ENCODE results near the gene KLF12.
A peak's percentile ranks its signal among the peaks of the same experiment; 100 is the strongest.

The KLF12 gene

DNA sequence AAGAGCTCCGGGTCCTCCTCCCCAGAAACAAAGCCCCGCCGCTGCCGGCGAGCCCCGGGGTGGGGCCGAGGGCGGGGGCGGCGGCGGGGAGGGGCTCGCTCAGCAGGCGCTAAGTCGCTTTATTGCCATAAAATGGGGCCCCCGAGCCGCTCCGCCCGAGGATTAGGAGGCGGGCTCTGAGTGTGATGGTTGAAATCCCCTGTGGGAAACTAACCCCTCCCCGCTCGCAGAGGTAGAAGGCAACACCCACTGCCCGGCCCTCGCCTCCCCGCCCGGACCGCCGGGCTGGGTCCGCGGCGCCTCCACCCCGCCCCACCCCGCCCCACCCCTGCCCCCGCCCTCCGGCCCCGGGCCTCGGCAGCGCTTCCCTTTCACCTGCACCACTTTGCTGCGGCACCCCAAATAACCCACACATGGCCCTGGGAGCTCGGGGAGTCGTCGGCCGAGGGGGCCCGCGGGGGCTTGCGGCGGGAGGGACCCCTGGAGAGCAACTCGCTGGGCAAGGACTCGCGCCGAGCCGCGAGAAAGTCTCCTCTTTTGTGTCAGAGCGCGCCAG is at the start of gene KLF12:
KLF12 (minus strand) TSS at position 184 of the 556 bp plus-strand sequence.
- H3K4me3 Mint-ChIP-seq = peak within 1 kb of the TSS; percentile 87
- H3K27ac Mint-ChIP-seq = no peak within 1 kb of the TSS

DNA sequence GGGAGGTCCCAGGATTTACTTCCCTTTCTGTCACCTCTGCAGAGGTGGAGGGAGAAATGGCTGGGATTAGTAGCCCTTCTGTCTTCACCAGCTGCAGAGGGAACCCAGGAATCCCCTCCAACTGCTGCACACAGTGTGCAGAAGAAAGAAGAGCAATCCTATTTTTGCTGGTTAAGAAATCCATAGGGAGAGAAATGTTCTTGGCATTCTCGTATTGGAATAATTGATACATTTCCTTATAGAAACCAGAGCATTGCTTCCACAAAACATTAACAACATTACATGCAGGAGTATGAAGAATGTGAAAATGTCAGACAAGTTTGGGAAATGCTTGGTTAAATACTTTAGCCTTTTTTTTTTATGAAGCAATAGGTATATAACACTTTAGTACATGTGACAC is 48.3 kb upstream of the KLF12 start:
- ATAC-seq = no peak
- Mint-ChIP-seq H3K4me1 (no peaks in the 10 kb centered on the region), H3K27me3 (no peaks in the 10 kb centered on the region), H3K4me3 (no peak overlapping the region), H3K36me3 (no peaks in the 10 kb centered on the region), H3K27ac (no peak overlapping the region), H3K9me3 (peaks cover 3% of the 10 kb centered on the region)

More for the DNA sequence above, at the start of gene KLF12:
- no peaks in the 10 kb centered on the region for H3K9me3 Mint-ChIP-seq
- no peaks in the 10 kb centered on the region for H3K27me3 Mint-ChIP-seq
- H3K4me1 Mint-ChIP-seq = peaks cover 32% of the 10 kb centered on the region
- ATAC-seq = peak; percentile 87
- H3K36me3 Mint-ChIP-seq = no peaks in the 10 kb centered on the region

DNA sequence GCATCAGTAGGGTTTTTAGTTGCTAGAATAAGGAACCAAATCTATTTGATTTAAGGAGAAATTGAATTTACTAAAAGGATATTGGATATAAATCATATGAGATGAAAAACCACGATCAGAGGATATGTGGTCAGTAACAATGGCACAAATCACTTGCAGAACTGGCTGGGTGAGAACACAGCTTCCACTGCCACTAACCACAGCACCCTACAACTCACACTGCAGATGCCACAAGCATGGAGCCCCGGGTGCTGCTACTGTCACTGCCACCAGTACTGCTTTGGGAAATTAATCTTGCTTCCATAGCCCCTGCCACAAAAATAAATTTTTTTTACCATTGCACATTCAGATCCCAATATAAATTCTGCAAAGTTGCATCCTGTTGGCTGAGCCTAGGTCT is 40.6 kb upstream of the KLF12 start:
- H3K36me3 Mint-ChIP-seq = no peaks in the 10 kb centered on the region

GRCh38 chr13:74173822-74174221 is 39.6 kb upstream of the KLF12 start:
- no peaks in the 10 kb centered on the region for H3K4me1 Mint-ChIP-seq
- no peak overlapping the region for H3K27ac Mint-ChIP-seq
- H3K27me3 Mint-ChIP-seq = peaks cover 7% of the 10 kb centered on the region
- no peak for ATAC-seq
- H3K9me3 Mint-ChIP-seq = no peaks in the 10 kb centered on the region
- no peaks in the 10 kb centered on the region for H3K36me3 Mint-ChIP-seq
- H3K4me3 Mint-ChIP-seq = no peak overlapping the region

More for the DNA sequence above, 40.6 kb upstream of the KLF12 start:
- no peak for ATAC-seq
- peaks cover 7% of the 10 kb centered on the region for H3K27me3 Mint-ChIP-seq
- no peaks in the 10 kb centered on the region for H3K4me1 Mint-ChIP-seq
- no peak overlapping the region for H3K27ac Mint-ChIP-seq
- no peak overlapping the region for H3K4me3 Mint-ChIP-seq
- no peaks in the 10 kb centered on the region for H3K9me3 Mint-ChIP-seq

DNA sequence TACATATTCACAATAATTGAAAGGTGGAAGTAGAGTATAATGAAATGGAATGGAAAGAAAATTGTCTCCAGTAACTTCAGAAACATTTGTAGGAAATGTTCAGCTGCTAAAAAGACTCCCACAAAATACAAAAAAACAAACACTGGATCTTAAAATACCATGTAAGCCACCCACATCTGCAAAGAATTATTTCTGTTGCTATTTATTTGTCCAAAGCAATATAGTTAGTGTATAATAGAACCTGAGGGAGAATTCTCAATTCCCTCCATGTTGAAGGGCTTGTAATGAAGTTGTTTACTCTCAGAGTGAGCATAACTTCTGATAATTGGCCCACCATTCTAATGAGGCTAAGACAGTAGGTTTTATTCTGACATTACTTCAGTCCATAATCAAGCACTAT is 37.4 kb upstream of the KLF12 start:
- ATAC-seq = no peak
- H3K4me1 Mint-ChIP-seq = no peaks in the 10 kb centered on the region
- H3K9me3 Mint-ChIP-seq = no peaks in the 10 kb centered on the region
- no peaks in the 10 kb centered on the region for H3K36me3 Mint-ChIP-seq
- no peak overlapping the region for H3K4me3 Mint-ChIP-seq
- H3K27ac Mint-ChIP-seq = no peak overlapping the region
- peaks cover 22% of the 10 kb centered on the region for H3K27me3 Mint-ChIP-seq

DNA sequence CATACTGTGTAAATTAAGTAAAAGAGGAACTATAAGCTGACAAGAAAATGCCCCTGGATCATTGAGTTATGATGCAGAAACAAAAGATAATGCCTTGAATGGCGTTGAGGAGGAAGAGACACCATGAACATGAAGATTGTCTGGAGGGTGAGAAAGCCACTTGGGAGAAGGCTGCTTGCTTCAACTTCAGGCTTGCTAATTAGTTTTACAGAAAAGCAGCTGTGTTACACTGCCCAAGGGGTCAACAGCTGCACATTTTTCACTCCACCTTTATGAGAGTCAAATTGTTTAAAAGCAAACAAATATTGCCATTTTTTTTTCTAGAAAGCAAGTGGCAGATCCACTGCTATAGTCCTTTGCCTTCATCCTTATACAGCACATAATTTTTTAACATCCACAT is 35.5 kb upstream of the KLF12 start:
- H3K4me1 Mint-ChIP-seq = no peaks in the 10 kb centered on the region
- H3K36me3 Mint-ChIP-seq = no peaks in the 10 kb centered on the region
- no peak for ATAC-seq
- no peaks in the 10 kb centered on the region for H3K9me3 Mint-ChIP-seq
- peaks cover 17% of the 10 kb centered on the region for H3K27me3 Mint-ChIP-seq
- H3K27ac Mint-ChIP-seq = no peak overlapping the region
- no peak overlapping the region for H3K4me3 Mint-ChIP-seq

DNA sequence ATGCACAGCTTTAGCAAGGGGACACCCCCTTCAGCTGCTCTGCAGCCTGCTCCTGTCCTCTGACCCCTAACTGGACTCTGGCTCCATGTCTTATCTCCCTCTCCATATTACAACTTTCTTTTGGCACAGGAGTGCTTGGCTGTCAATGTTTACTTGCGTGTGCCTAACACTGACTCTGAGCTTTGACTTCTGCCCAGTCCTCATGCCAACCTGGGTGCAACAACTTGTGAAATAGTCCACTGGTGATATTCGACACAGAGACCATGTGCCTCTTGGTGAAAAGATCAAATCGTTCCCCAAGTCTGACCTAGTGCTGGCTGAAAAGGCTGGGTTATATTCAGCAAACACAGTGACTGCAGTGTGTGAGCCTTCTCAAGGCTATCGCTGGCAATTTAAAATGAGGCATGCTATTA is 34.1 kb upstream of the KLF12 start:
- Mint-ChIP-seq H3K4me3 (no peak overlapping the region), H3K9me3 (no peaks in the 10 kb centered on the region), H3K4me1 (no peaks in the 10 kb centered on the region), H3K27me3 (peaks cover 17% of the 10 kb centered on the region), H3K27ac (no peak overlapping the region), H3K36me3 (no peaks in the 10 kb centered on the region)
- no peak for ATAC-seq

GRCh38 chr13:74166261-74167004 is 32.2 kb upstream of the KLF12 start:
- Mint-ChIP-seq H3K4me3 (no peak overlapping the region), H3K27me3 (peaks cover 17% of the 10 kb centered on the region), H3K9me3 (no peaks in the 10 kb centered on the region), H3K36me3 (no peaks in the 10 kb centered on the region), H3K27ac (no peak overlapping the region), H3K4me1 (peaks cover 7% of the 10 kb centered on the region)
- no peak for ATAC-seq

GRCh38 chr13:74162782-74163181 is 28.6 kb upstream of the KLF12 start:
- H3K4me1 Mint-ChIP-seq = peaks cover 14% of the 10 kb centered on the region
- H3K27ac Mint-ChIP-seq = no peak overlapping the region
- no peaks in the 10 kb centered on the region for H3K9me3 Mint-ChIP-seq
- no peak for ATAC-seq
- H3K36me3 Mint-ChIP-seq = no peaks in the 10 kb centered on the region
- H3K27me3 Mint-ChIP-seq = peaks cover 17% of the 10 kb centered on the region
- H3K4me3 Mint-ChIP-seq = no peak overlapping the region

DNA sequence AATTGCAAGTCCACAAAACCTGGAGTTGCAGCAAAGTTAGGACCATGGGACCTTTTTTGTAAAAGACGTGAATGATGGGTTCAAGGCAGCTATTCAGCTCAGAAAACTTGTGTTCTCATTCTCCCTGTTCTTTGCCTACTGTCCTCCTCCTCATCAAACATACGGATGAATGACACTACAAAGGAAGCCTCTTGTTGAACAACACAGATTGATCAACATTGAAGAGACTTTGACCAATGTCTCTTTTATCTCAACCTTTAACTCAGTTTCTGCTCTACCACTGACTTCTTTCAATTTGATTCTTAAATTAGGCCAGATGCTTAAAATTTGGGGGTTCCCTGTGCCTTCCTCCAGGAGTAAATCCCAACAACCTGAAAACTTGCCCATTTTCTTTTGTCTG is 27.9 kb upstream of the KLF12 start:
- H3K36me3 Mint-ChIP-seq = no peaks in the 10 kb centered on the region
- H3K27ac Mint-ChIP-seq = no peak overlapping the region
- ATAC-seq = no peak
- H3K4me1 Mint-ChIP-seq = peaks cover 16% of the 10 kb centered on the region
- no peaks in the 10 kb centered on the region for H3K9me3 Mint-ChIP-seq
- H3K4me3 Mint-ChIP-seq = no peak overlapping the region
- H3K27me3 Mint-ChIP-seq = peaks cover 16% of the 10 kb centered on the region

DNA sequence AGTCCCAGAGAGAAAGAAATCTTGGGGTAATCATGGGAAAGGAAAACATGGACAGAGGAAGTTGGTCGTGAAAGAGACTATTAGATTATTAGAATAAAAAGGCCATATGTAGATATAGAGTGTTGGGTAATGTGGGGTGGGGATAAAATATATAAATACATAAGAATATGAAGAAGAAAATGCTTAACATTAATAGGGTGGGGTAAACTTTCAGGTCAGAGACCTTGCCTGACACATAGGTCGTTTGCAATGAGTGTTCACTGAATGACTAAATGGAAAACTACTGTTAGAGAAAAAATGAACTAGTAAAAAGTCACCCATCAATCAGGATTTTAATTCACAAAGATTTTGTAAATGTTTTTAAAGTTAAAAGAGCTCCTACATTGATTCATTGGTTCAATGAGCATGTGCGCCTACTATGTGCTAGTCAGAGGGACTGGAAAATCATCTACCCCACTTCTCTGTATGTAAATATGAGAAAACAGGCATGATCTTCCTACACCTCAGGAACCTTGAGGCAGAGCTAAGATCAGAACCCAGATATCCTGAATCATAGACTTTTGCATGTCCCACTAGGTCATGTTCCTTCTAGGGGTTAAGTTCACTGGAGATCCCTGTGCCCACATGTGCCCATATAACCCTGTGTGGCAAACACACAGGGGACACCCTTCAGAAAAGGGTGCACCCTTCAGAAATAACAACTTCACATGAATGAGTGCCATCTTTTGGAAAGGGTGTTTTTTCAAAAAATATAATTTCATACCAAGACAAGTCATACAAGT is 24.6 kb upstream of the KLF12 start:
- Mint-ChIP-seq H3K27me3 (peaks cover 16% of the 10 kb centered on the region), H3K9me3 (no peaks in the 10 kb centered on the region), H3K36me3 (no peaks in the 10 kb centered on the region), H3K4me3 (no peak overlapping the region), H3K4me1 (peaks cover 16% of the 10 kb centered on the region), H3K27ac (no peak overlapping the region)
- no peak for ATAC-seq

- no peak for ATAC-seq
- Mint-ChIP-seq H3K36me3 (no peaks in the 10 kb centered on the region), H3K27ac (no peak overlapping the region), H3K4me3 (no peak overlapping the region), H3K4me1 (peaks cover 14% of the 10 kb centered on the region), H3K9me3 (no peaks in the 10 kb centered on the region), H3K27me3 (peaks cover 16% of the 10 kb centered on the region)
Measured at GRCh38 chr13:74158028-74158427, 23.8 kb upstream of the KLF12 start.

- H3K27me3 Mint-ChIP-seq = peaks cover 16% of the 10 kb centered on the region
- no peak overlapping the region for H3K27ac Mint-ChIP-seq
- H3K36me3 Mint-ChIP-seq = no peaks in the 10 kb centered on the region
- peaks cover 8% of the 10 kb centered on the region for H3K4me1 Mint-ChIP-seq
- H3K9me3 Mint-ChIP-seq = no peaks in the 10 kb centered on the region
- H3K4me3 Mint-ChIP-seq = no peak overlapping the region
- no peak for ATAC-seq
Measured at GRCh38 chr13:74154981-74155380, 20.8 kb upstream of the KLF12 start.

DNA sequence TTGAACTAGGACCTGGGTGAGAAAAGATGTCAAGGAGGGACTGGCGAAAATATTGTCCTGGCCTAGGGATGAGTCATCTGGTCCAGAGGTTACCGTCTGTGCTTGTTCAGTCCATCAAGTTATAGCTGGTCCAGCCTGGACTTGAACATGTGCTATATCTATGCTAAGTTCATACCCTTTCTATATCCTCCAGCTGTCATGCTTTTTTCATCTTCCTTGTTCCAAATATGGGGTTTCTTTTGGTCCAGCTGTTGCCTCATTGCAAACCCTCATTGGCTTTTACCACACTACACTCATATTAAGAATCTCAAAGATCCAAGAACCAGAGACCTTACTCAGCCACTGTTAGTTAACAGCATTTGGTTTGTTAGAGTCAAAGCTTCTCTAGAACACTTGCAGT is 19.1 kb upstream of the KLF12 start:
- Mint-ChIP-seq H3K27me3 (peaks cover 14% of the 10 kb centered on the region), H3K9me3 (no peaks in the 10 kb centered on the region), H3K4me1 (peaks cover 7% of the 10 kb centered on the region), H3K36me3 (no peaks in the 10 kb centered on the region), H3K27ac (no peak overlapping the region), H3K4me3 (no peak overlapping the region)
- ATAC-seq = no peak

DNA sequence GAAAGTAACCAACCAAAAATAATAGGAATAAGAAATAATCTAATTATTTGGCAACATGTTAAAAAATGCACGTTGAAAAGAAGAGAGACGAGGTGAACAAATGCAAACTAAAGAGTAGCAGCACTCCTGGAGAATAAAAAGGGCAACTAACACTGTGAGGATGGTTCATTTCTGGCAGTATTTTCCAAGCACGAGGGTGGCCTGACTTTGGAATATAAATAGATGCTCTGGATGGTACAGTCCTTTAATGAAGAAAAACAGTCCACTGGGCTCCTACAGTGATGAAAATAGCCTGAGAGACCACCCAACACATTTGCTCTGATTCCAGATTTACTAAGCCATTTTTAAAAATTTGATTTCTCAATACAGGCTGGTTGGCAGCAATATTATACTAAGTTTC is 17.7 kb upstream of the KLF12 start:
- H3K27me3 Mint-ChIP-seq = peaks cover 6% of the 10 kb centered on the region
- H3K9me3 Mint-ChIP-seq = no peaks in the 10 kb centered on the region
- H3K36me3 Mint-ChIP-seq = no peaks in the 10 kb centered on the region
- no peak overlapping the region for H3K27ac Mint-ChIP-seq
- no peaks in the 10 kb centered on the region for H3K4me1 Mint-ChIP-seq
- no peak for ATAC-seq
- H3K4me3 Mint-ChIP-seq = no peak overlapping the region

- H3K9me3 Mint-ChIP-seq = no peaks in the 10 kb centered on the region
- no peak overlapping the region for H3K27ac Mint-ChIP-seq
- no peaks in the 10 kb centered on the region for H3K4me1 Mint-ChIP-seq
- no peak for ATAC-seq
- H3K27me3 Mint-ChIP-seq = no peaks in the 10 kb centered on the region
- H3K36me3 Mint-ChIP-seq = no peaks in the 10 kb centered on the region
- H3K4me3 Mint-ChIP-seq = no peak overlapping the region
Measured at GRCh38 chr13:74148352-74148751, 14.1 kb upstream of the KLF12 start.
